K562 (cell line): ENCODE results near the gene CUX1. TPM values are rescaled to one million over a fixed set of nuclear protein-coding genes. Genes with fewer than 3 reads are reported as not detected.

ENCODE experiments used
- ATAC-seq: fragments of 200-7000 bp; cut with Tn5 transposase; 3 replicates; pipeline ENCODE4 v1.9.1; 2020; ENCODE audit warnings: moderate library complexity
- BruUV-seq: library from RNA; stranded (reverse); fragments of 400-500 nt; replicated peaks from 2 replicates; lab custom pipeline; 2021; lab: Mats Ljungman, UMichigan
- CTCF ChIA-PET: fragments of 300-600 bp; formaldehyde crosslinking; extraction: SDS; loops from one replicate; lab custom pipeline; 2021; ENCODE audit warnings: low intra/inter-chr PET ratio; lab: Yijun Ruan, JAX
- POLR2A ChIA-PET: fragments of 300-600, 350-650 bp; sonication (Branson Sonifier 250); formaldehyde crosslinking; extraction: SDS; loops from one replicate; lab custom pipeline; 2021; ENCODE audit warnings: antibody characterized with exemption, inconsistent platforms; lab: Yijun Ruan, JAX
- DNase-seq, 4 experiments: peaks; one replicate each; pipeline versions ENCODE4 v3.0.0 to v3.0.0-alpha.2; 2011 to 2018; ENCODE audit warnings: low spot score in 3 of 4, mixed read lengths in 3 of 4; ENCODE audit errors: extremely low read depth in 1 of 4
- FAIRE-seq: peaks from 2 replicates; lab custom pipeline; 2011; peaks lifted over from hg19 to GRCh38; lab: Jason Lieb, UNC
- H2AFZ ChIP-seq: 2 replicates; pipeline ENCODE4 v1.6.0; 2011; ENCODE audit warnings: low read depth, low read length, control low read depth, inconsistent platforms
- H3K27ac ChIP-seq: fragments of 200-600 bp; 3 replicates; pipeline ENCODE4 v1.8.0; 2011; ENCODE audit warnings: low read depth, mild to moderate bottlenecking, control low read depth, inconsistent platforms, low read length, moderate library complexity, mixed read lengths; ENCODE audit errors: extremely low read depth
- H3K27me3 ChIP-seq, 2 experiments: fragments of 300-600 bp in 1 of 2; 2 replicates in 1 of 2; 3 replicates in 1 of 2; pipeline versions ENCODE4 v1.6.0 to v1.8.0; 2011; ENCODE audit warnings: inconsistent platforms in 2 of 2, low read length in 2 of 2, mild to moderate bottlenecking in 1 of 2, mixed read lengths in 1 of 2, moderate library complexity in 1 of 2; ENCODE audit not compliant: control insufficient read depth in 2 of 2, insufficient read depth in 2 of 2
- H3K36me3 ChIP-seq: fragments of 300-600 bp; 3 replicates; pipeline ENCODE4 v1.8.0; 2011; ENCODE audit warnings: mild to moderate bottlenecking, low read length, inconsistent platforms; ENCODE audit not compliant: control insufficient read depth, insufficient read depth
- H3K4me1 ChIP-seq, 2 experiments: fragments of 200-600 bp in 1 of 2; replicated peaks in 1 of 2; 2 replicates in 1 of 2; 3 replicates in 1 of 2; pipeline versions ENCODE4 v1.5.1 to v1.8.0; 2011; ENCODE audit warnings: inconsistent platforms in 2 of 2, low read length in 2 of 2, mild to moderate bottlenecking in 1 of 2, mixed read lengths in 1 of 2, moderate library complexity in 1 of 2; ENCODE audit not compliant: control insufficient read depth in 2 of 2, insufficient read depth in 2 of 2
- H3K4me2 ChIP-seq: 2 replicates; pipeline ENCODE4 v1.6.1; 2011; ENCODE audit warnings: low read length, control low read depth, inconsistent platforms, mixed read lengths; ENCODE audit not compliant: insufficient read depth
- H3K4me3 ChIP-seq: fragments of 200-600 bp; sonication (generic), shearing (Covaris generic); 2 replicates; pipeline ENCODE4 v1.5.1; 2016; ENCODE audit warnings: control low read depth, inconsistent platforms
- H3K79me2 ChIP-seq: fragments of 200-600 bp; 3 replicates; pipeline ENCODE4 v1.8.0; 2011; ENCODE audit warnings: low read length, inconsistent platforms; ENCODE audit not compliant: control insufficient read depth, insufficient read depth
- H3K9ac ChIP-seq, 2 experiments: 2 replicates each; pipeline versions ENCODE4 v1.6.0 to v1.6.1; 2011; ENCODE audit warnings: low read depth in 2 of 2, low read length in 2 of 2, control low read depth in 1 of 2, inconsistent platforms in 1 of 2, mild to moderate bottlenecking in 1 of 2, mixed read lengths in 1 of 2; ENCODE audit not compliant: insufficient read depth in 1 of 2
- H3K9me1 ChIP-seq: one replicate; pipeline ENCODE4 v1.6.0; 2011; ENCODE audit warnings: inconsistent platforms, mild to moderate bottlenecking, low read length, moderate library complexity; ENCODE audit not compliant: control insufficient read depth, insufficient read depth
- H3K9me3 ChIP-seq: replicated peaks from 2 replicates; pipeline ENCODE4 v1.5.1; 2011; ENCODE audit warnings: low read depth, low read length, inconsistent platforms; ENCODE audit not compliant: control insufficient read depth, insufficient read depth
- H4K20me1 ChIP-seq: replicated peaks from 2 replicates; pipeline ENCODE4 v1.6.1; 2011; ENCODE audit warnings: low read length, inconsistent platforms, mixed read lengths; ENCODE audit not compliant: control insufficient read depth, insufficient read depth
- CREB1 ChIP-seq, 2 experiments: sonication (generic) in 1 of 2; formaldehyde crosslinking in 1 of 2; IDR thresholded peaks; 2 replicates each; pipeline versions ENCODE4 v1.6.1 to v1.8.0; 2012 to 2022; ENCODE audit warnings: inconsistent platforms in 1 of 2, mild to moderate bottlenecking in 1 of 2, missing genetic modification reagents in 1 of 2, moderate library complexity in 1 of 2
- HDAC3 ChIP-seq: fragments of 450-650 bp; IDR thresholded peaks from 2 replicates; pipeline ENCODE4 v1.6.1; 2018; ENCODE audit warnings: borderline replicate concordance, mild to moderate bottlenecking, moderate library complexity; ENCODE audit not compliant: partially characterized antibody
- HDAC8 ChIP-seq: fragments of 450-650 bp; IDR thresholded peaks from 2 replicates; pipeline ENCODE4 v1.6.1; 2016; ENCODE audit warnings: mild to moderate bottlenecking, missing genetic modification characterization, moderate library complexity, missing compliant biosample characterization
- MECOM ChIP-seq: fragments of 250-450 bp; sonication (Bioruptor Pico); IDR thresholded peaks from 2 replicates; pipeline ENCODE4 v1.8.0; 2022; ENCODE audit warnings: inconsistent platforms
- MTF1 ChIP-seq: fragments of 250-450 bp; sonication (Bioruptor Pico); IDR thresholded peaks from 2 replicates; pipeline ENCODE4 v1.9.0; 2021; ENCODE audit warnings: moderate library complexity, mild to moderate bottlenecking, inconsistent platforms, borderline replicate concordance
- PATZ1 ChIP-seq: fragments of 250-450 bp; sonication (Bioruptor Pico); IDR thresholded peaks from 2 replicates; pipeline ENCODE4 v1.5.0; 2020; ENCODE audit warnings: mild to moderate bottlenecking, borderline replicate concordance
- POLR2AphosphoS5 ChIP-seq: IDR thresholded peaks from 2 replicates; pipeline ENCODE4 v1.6.1; 2011; ENCODE audit warnings: mild to moderate bottlenecking, low read depth, low read length, moderate library complexity; ENCODE audit not compliant: control insufficient read depth, insufficient read depth
- POLR2G ChIP-seq: fragments of 200-400 bp; formaldehyde crosslinking; IDR thresholded peaks from 2 replicates; pipeline ENCODE4 v1.6.1; 2017; ENCODE audit warnings: low read depth, mild to moderate bottlenecking, antibody characterized with exemption, low read length, moderate library complexity
- POLR2H ChIP-seq: IDR thresholded peaks from 2 replicates; pipeline ENCODE4 v1.6.1; 2016; ENCODE audit warnings: missing genetic modification characterization, low read depth, mild to moderate bottlenecking, control low read depth, missing compliant biosample characterization, moderate library complexity
- RBFOX2 ChIP-seq: fragments of 200-400 bp; formaldehyde crosslinking; IDR thresholded peaks from 2 replicates; pipeline ENCODE4 v1.6.1; 2017; ENCODE audit warnings: low read depth, mild to moderate bottlenecking, low read length, moderate library complexity
- TFAP4 ChIP-seq: sonication (generic); formaldehyde crosslinking; IDR thresholded peaks from 2 replicates; pipeline ENCODE4 v1.8.0; 2022; ENCODE audit warnings: missing genetic modification reagents, mild to moderate bottlenecking, moderate library complexity, borderline replicate concordance
- TGIF2 ChIP-seq: sonication (generic); formaldehyde crosslinking; IDR thresholded peaks from 2 replicates; pipeline ENCODE4 v1.8.1; 2022; ENCODE audit warnings: mild to moderate bottlenecking, missing genetic modification reagents, moderate library complexity
- UBTF ChIP-seq, 2 experiments: IDR thresholded peaks; 2 replicates each; pipeline ENCODE4 v1.6.1; 2012; ENCODE audit warnings: improper control_type of control experiment in 2 of 2, low read depth in 2 of 2, low read length in 2 of 2, borderline replicate concordance in 1 of 2
- WGBS: fragments of 100-300 bp; shearing (Covaris generic); methylation state at CpG from one replicate; pipeline ENCODE4 v1.1.6; 2016; ENCODE audit warnings: low coverage, mixed read lengths; ENCODE audit not compliant: insufficient coverage; ENCODE audit errors: missing lambda C conversion rate; 5-methylcytosine and 5-hydroxymethylcytosine counted together
- in situ Hi-C: fragments of 300-500 bp; cut with MboI; formaldehyde crosslinking; loops from 4 replicates; pipeline ENCODE4 v1.15.0; 2018; ENCODE audit warnings: inconsistent platforms, mixed read lengths
- intact Hi-C: fragments of 100-400 bp; cut with micrococcal nuclease; formaldehyde crosslinking; loops from 2 replicates; pipeline ENCODE4 v1.14.2; 2022
- polyA plus RNA-seq, 8 experiments: library from polyadenylated mRNA; depleted of rRNA in 4 of 8; stranded (reverse) in 5 of 8; unstranded in 3 of 8; fragments of >200 nt; fragmentation: Nextera tagmentation in 2 of 8; fragmentation: Illumina TruSeq in 1 of 8; extraction: Ambion mirVana in 2 of 8; extraction: Trizol in 1 of 8; gene quantifications; 2 replicates each; pipeline versions ENCODE4 v1.2.1 to v1.2.3, GENCODE V29; 2011 to 2014; ENCODE audit warnings: inconsistent platforms in 1 of 8, missing spikeins in 1 of 8
- total RNA-seq, 7 experiments: library from RNA; depleted of rRNA in 6 of 7; stranded (reverse); fragments of >200 nt in 6 of 7; fragmentation: Illumina TruSeq in 2 of 7; extraction: Trizol in 2 of 7; gene quantifications; 2 replicates each; pipeline versions ENCODE4 v1.2.1 to v1.2.3, GENCODE V29; 2011 to 2021; ENCODE audit warnings: low replicate concordance in 1 of 7

Gene CUX1
- total and polyA plus RNA-seq, 9 of the 15 experiments (the other 6 are each of a cell fraction or from before 2014, with no cell fraction given) = 3.6 to 55.3 (median 25.2) TPM

GRCh38 chr7:101815826-101816594 lies 1.4 kb upstream of the CUX1 start:
- in situ Hi-C loops = no loop called here
- TF ChIP-seq TFAP4 (CRISPR knock-in tag) (0 out of 2 replicates have a peak, but pooled peaks have one; percentile 26), PATZ1 (CRISPR knock-in tag) (no peak), MECOM (CRISPR knock-in tag) (no peak), RBFOX2 (peak; percentile 58), UBTF (IDR thresholded peaks at IDR 0.05; ENCODE audit: borderline replicate concordance in 1 of 2, low read depth in 2 of 2, low read length in 2 of 2) (peak; percentile 42 to 72; a peak in 1 of 4 replicates), POLR2AphosphoS5 (peak; percentile 58), POLR2H (peak; percentile 23; the same call in 1 of the 2 replicates), MTF1 (CRISPR knock-in tag) (no peak), POLR2G (peak; percentile 74), TGIF2 (CRISPR knock-in tag) (no peak), HDAC3 (no peak), HDAC8 (tag) (no peak), CREB1 (IDR thresholded peaks at IDR 0.05) (0 out of 2 replicates have a peak, but pooled peaks have one; percentile 25), CREB1 (CRISPR knock-in tag; IDR thresholded peaks at IDR 0.05) (no peak)

More at GRCh38 chr7:101815826-101816594, 1.4 kb upstream of the CUX1 start:
- 0% methylated on average over 10 of the region's 113 CpGs for WGBS
- ChIA-PET CTCF (interaction anchor here (0.7 to 1.7 kb wide), 4 partner anchors 126 to 265 kb away, joined by 3 to 21 read pairs (median 8); no protein-coding TSS in a partner anchor), POLR2A (no interaction called here)
- Histone ChIP-seq H3K27ac (peak overlapping the region; percentile 76), H3K79me2 (peaks cover 56% of the 10 kb centered on the region), H2AFZ (peak overlapping the region; percentile 64), H4K20me1 (peaks cover 23% of the 10 kb centered on the region), H3K36me3 (peaks cover 14% of the 10 kb centered on the region; the same call in 2 of the 3 replicates), H3K4me3 (peak overlapping the region; percentile 70), H3K9me1 (no peaks in the 10 kb centered on the region), H3K9ac (peak overlapping the region; percentile 64 to 91; a peak in 3 of 4 replicates), H3K27me3 (no peaks in the 10 kb centered on the region), H3K9me3 (no peaks in the 10 kb centered on the region), H3K4me2 (peak overlapping the region; percentile 72; the same call in 1 of the 2 replicates), H3K4me1 (peaks cover 27 to 34% of the 10 kb centered on the region in 2 experiments)
- peak; percentile 82 to 89 (median 85) for DNase-seq
- intact Hi-C loops = loop anchor here (2.0 to 5.0 kb wide), 7 partner anchors 74 to 421 kb away; no protein-coding TSS in a partner anchor
- BruUV-seq = no TSS peak
- peak; percentile 19 for FAIRE-seq
- ATAC-seq = peak; percentile 56
